HEK293T (cell line): ENCODE results near the gene EIF3D.

ENCODE experiments used
- CTCF ChIA-PET: fragments of 350-600 bp; formaldehyde crosslinking; extraction: SDS; loops from one replicate; lab custom pipeline; 2021; ENCODE audit warnings: antibody characterized with exemption, inconsistent platforms; lab: Yijun Ruan, JAX
- POLR2A ChIA-PET: fragments of 350-600 bp; formaldehyde crosslinking; extraction: SDS; loops from one replicate; lab custom pipeline; 2020; ENCODE audit warnings: antibody characterized with exemption, inconsistent platforms; lab: Yijun Ruan, JAX
- DNase-seq: peaks from one replicate; pipeline ENCODE4 v3.0.0; 2012; ENCODE audit warnings: mixed read lengths; ENCODE audit errors: extremely low spot score
- ARNT ChIP-seq: fragments of 450-650 bp; IDR thresholded peaks from 2 replicates; pipeline ENCODE4 v1.6.1; 2017; ENCODE audit warnings: mild to moderate bottlenecking
- BHLHE40 ChIP-seq: fragments of 450-650 bp; IDR thresholded peaks from 2 replicates; pipeline ENCODE4 v1.6.1; 2016; ENCODE audit warnings: mild to moderate bottlenecking, moderate library complexity, borderline replicate concordance
- CTBP1 ChIP-seq: fragments of 450-650 bp; IDR thresholded peaks from 2 replicates; pipeline ENCODE4 v1.6.1; 2016; ENCODE audit warnings: borderline replicate concordance
- ELF4 ChIP-seq: fragments of 450-650 bp; IDR thresholded peaks from 2 replicates; pipeline ENCODE4 v1.6.1; 2017; ENCODE audit warnings: antibody characterized with exemption
- FOXA1 ChIP-seq: fragments of 450-650 bp; IDR thresholded peaks from 2 replicates; pipeline ENCODE4 v1.6.1; 2016; ENCODE audit warnings: mild to moderate bottlenecking
- FOXK2 ChIP-seq: fragments of 450-650 bp; IDR thresholded peaks from 2 replicates; pipeline ENCODE4 v1.6.1; 2016; ENCODE audit warnings: mild to moderate bottlenecking
- FOXM1 ChIP-seq: fragments of 450-650 bp; IDR thresholded peaks from 2 replicates; pipeline ENCODE4 v1.6.1; 2017; ENCODE audit warnings: mild to moderate bottlenecking, borderline replicate concordance
- HDGF ChIP-seq: fragments of 450-650 bp; IDR thresholded peaks from 2 replicates; pipeline ENCODE4 v1.6.1; 2017; ENCODE audit warnings: antibody characterized with exemption, borderline replicate concordance
- L3MBTL2 ChIP-seq: fragments of 450-650 bp; conservative IDR thresholded peaks from 2 replicates; pipeline ENCODE4 v1.6.1; 2016; ENCODE audit warnings: mild to moderate bottlenecking
- LEF1 ChIP-seq: fragments of 450-650 bp; IDR thresholded peaks from 2 replicates; pipeline ENCODE4 v1.6.1; 2017; ENCODE audit warnings: mild to moderate bottlenecking, borderline replicate concordance
- NFRKB ChIP-seq: fragments of 450-650 bp; IDR thresholded peaks from 2 replicates; pipeline ENCODE4 v1.6.1; 2016; ENCODE audit warnings: mild to moderate bottlenecking, moderate library complexity
- SP1 ChIP-seq: fragments of 450-650 bp; IDR thresholded peaks from 2 replicates; pipeline ENCODE4 v1.6.1; 2017
- SUZ12 ChIP-seq: fragments of 450-650 bp; IDR thresholded peaks from 2 replicates; pipeline ENCODE4 v1.6.1; 2016; ENCODE audit warnings: mild to moderate bottlenecking
- TARDBP ChIP-seq: fragments of 450-650 bp; IDR thresholded peaks from 2 replicates; pipeline ENCODE4 v1.6.1; 2016
- ZNF384 ChIP-seq: fragments of 450-650 bp; IDR thresholded peaks from 2 replicates; pipeline ENCODE4 v1.6.1; 2016
- TF ChIP-seq, protein P1 (sequence below): fragments of 450-650 bp; IDR thresholded peaks from 2 replicates; pipeline ENCODE4 v1.6.1; 2016

EIF3D gene

DNA sequence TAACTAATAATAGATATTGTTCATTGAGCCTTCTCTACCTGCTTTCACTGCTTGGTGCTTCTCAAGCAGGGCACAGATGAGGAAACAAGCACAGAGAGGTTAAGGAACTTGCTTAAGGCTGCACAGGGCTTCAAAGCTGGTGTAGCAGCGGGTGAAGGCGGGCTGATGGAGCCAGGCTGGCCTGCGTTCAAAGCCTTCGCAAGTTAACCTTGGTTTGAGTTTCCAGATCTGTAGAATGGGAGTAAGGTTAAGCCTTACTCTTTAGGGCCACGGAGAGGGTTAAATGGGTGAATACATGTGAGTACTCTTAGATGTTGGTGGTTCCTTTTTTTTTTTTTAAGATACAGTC is 36.2 kb upstream of the EIF3D start:
- CTCF ChIA-PET: no interaction called here

DNA sequence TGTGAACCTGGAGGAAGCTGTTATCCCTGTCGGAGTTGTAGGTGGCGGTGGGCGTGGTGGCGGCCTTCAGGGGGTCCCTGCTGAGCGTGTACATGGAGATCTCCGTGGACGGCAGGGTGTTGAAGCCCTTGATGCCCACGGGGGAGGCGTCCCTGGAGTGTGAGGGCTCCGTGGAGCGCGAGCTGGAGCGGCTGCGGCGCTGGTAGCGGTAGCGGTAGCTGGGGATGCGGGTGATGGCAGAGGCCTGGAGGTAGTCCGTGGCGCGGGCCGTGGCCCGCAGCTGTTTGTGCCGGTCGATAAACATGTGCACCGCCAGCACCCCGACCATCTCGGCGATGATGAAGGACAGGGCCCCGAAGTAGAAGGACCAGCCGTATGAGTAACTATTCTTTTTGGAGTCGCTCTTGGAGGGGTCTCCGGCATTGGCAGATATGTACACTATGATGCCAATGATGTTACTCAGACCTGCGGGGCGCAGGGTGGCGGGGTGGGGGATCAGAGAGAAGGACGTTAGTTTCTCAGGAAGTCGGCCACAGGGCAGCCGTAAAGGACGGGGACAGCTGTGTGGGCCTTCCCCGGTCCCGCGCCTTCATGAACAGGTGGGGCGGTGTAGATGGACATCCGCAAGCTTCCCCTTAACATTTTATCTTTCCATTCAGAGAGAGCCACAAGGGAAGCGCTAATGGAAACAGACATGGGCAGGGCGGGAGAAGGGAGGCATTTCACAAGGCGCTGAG is 35.6 kb upstream of the EIF3D start:
- CTCF ChIA-PET: no interaction called here
- POLR2A ChIA-PET: no interaction called here
- DNase-seq: no peak
- no peak for TF ChIP-seq L3MBTL2
- TF ChIP-seq FOXK2: no peak
- no peak for TF ChIP-seq HDGF
- no peak for TF ChIP-seq ARNT
- no peak for TF ChIP-seq SUZ12
- TF ChIP-seq ELF4: no peak
- TF ChIP-seq BHLHE40: no peak
- TF ChIP-seq, protein P1, sequence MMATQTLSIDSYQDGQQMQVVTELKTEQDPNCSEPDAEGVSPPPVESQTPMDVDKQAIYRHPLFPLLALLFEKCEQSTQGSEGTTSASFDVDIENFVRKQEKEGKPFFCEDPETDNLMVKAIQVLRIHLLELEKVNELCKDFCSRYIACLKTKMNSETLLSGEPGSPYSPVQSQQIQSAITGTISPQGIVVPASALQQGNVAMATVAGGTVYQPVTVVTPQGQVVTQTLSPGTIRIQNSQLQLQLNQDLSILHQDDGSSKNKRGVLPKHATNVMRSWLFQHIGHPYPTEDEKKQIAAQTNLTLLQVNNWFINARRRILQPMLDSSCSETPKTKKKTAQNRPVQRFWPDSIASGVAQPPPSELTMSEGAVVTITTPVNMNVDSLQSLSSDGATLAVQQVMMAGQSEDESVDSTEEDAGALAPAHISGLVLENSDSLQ: no peak
- TF ChIP-seq LEF1: no peak
- no peak for TF ChIP-seq CTBP1
- no peak for TF ChIP-seq ZNF384
- TF ChIP-seq FOXA1: no peak
- TF ChIP-seq TARDBP: no peak

More for the DNA sequence above, 36.2 kb upstream of the EIF3D start:
- no peak for TF ChIP-seq ZNF384
- TF ChIP-seq NFRKB: no peak
- no peak for TF ChIP-seq SP1
- DNase-seq: no peak
- POLR2A ChIA-PET: no interaction called here

DNA sequence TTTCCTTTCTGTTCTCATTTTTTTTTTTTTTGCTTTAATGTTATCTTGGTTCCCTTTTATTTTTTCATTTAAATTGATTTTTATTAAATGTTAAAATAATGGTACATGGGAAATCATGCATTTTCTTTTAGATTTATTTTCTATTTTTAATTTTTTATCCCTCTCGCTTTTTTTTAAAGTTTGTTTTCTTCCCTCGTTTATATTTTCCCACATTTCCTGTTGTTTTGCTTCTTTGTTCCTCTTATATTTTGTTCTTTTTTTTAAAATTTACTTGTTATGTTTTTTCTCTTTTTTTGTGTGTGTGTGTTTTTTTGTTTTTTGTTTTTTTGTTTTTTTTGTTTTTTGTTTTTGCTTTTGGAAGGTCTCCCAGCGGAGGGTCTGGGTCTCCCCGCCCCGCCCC is 34.9 kb upstream of the EIF3D start:
- no peak for DNase-seq
- TF ChIP-seq FOXM1: no peak
- TF ChIP-seq, protein P1: no peak
- no peak for TF ChIP-seq ZNF384
- no peak for TF ChIP-seq ELF4
- no peak for TF ChIP-seq LEF1
- no peak for TF ChIP-seq SUZ12
- TF ChIP-seq BHLHE40: no peak
- TF ChIP-seq L3MBTL2: no peak
- no peak for TF ChIP-seq HDGF
- TF ChIP-seq FOXA1: no peak
- TF ChIP-seq NFRKB: no peak
- no peak for TF ChIP-seq ARNT
- no peak for TF ChIP-seq SP1
- ChIA-PET POLR2A (no interaction called here), CTCF (no interaction called here)

DNA sequence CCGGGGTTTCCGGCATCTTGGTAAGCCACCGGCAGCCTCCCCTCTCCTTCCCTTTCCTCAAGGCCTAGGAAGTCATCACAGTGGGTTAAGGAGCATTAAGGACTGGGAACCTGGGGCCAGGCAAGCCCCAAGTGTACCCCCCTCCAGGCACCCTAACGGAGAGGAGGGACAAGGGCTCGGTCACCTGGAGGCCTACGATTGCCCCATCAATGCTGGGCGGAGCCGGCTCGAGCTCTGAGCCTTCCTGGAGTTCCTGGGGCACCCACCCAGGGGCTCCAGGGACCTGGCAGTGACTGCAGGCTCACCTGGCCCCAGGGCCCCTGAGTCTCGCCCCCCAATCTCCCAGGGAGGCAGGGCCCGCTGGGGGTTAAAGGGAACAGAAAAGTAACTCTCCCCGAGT is 34.5 kb upstream of the EIF3D start:
- ChIA-PET CTCF (interaction anchor here (0.6 kb wide), 1 partner anchor 86 kb away, joined by 3 read pairs; no protein-coding TSS in a partner anchor), POLR2A (no interaction called here)
- no peak for DNase-seq
- TF ChIP-seq ARNT (no peak), BHLHE40 (no peak), ELF4 (no peak), NFRKB (no peak), FOXA1 (no peak), FOXK2 (no peak), HDGF (no peak), FOXM1 (no peak), L3MBTL2 (no peak), SUZ12 (no peak), CTBP1 (no peak)
- TF ChIP-seq, protein P1: no peak

DNA sequence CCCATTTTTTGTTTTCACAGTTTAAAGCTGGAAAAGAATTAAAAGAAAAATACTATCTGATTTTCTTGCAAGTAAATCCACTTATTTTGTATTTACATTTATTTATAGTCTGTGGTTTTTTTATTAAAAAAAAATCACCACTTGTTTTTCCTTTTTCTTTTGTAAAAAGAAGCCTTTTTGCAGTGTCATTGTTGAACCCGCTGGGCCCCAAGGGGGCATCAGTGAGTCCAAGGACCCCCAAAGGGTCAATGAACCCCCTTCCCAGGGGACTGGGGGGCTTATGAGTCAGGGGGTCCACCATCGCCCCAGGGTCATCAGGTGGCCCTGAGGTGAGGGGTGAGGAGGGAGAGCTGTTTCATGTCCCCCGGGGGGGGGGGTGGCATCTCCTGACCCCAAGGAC is 34.0 kb upstream of the EIF3D start:
- CTCF ChIA-PET: interaction anchor here (0.6 kb wide), 1 partner anchor 86 kb away, joined by 3 read pairs; no protein-coding TSS in a partner anchor
- DNase-seq: no peak
- POLR2A ChIA-PET: no interaction called here
- TF ChIP-seq ARNT (no peak), HDGF (no peak), FOXM1 (no peak), ZNF384 (no peak), BHLHE40 (no peak), CTBP1 (no peak)
- TF ChIP-seq, protein P1: no peak

DNA sequence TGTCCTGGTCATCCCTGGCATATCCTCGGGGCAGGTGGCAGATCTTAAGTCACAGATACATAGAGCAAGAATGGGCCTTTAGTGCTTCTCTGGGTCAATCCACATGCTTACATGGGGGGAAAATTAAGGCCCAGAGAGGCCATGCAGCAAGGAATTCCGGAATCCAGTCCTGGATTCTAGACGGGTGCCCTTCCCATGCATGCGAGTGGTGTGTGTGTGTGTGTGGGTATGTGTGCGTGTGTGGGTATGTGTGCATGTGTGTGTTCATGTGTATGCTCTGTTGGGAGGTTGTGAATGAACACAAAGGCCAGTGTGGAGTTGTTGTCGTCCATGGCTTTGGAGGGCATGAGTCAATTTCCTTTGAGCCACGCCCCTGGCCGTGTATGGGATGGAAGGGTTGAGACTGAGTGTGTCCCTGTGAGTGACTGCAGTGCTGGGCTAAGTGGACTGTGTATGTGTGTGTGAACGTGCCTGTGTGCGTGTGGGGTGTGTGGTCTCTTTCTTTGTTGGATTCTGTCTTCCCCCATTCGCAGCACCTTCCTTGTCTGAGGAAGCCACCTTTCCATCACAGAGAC is 33.4 kb upstream of the EIF3D start:
- ChIA-PET POLR2A (no interaction called here), CTCF (no interaction called here)
- DNase-seq: no peak
- TF ChIP-seq SUZ12: no peak
- no peak for TF ChIP-seq FOXK2
- no peak for TF ChIP-seq ZNF384
- no peak for TF ChIP-seq LEF1
- no peak for TF ChIP-seq BHLHE40
- TF ChIP-seq FOXA1: no peak
- no peak for TF ChIP-seq FOXM1
- TF ChIP-seq, protein P1: no peak
- no peak for TF ChIP-seq CTBP1
- TF ChIP-seq ARNT: no peak
- TF ChIP-seq HDGF: no peak
- TF ChIP-seq NFRKB: no peak
- TF ChIP-seq ELF4: no peak
- TF ChIP-seq L3MBTL2: no peak
- no peak for TF ChIP-seq SP1
